Transverse colon (tissue), 4 donors: ENCODE data around the gene SH3RF1. TPM values are rescaled to one million over a fixed set of nuclear protein-coding genes. Genes with fewer than 3 reads are reported as not detected.

ENCODE experiments used
- DNase-seq: peaks from one replicate; pipeline ENCODE4 v3.0.0-alpha.2; 2019
- H3K27ac ChIP-seq, 4 donors: fragments of 200-600 bp; sonication (generic); 2 replicates each; pipeline ENCODE4 v1.5.1; 2016 to 2018; ENCODE audit warnings: inconsistent platforms in 4 of 4
- H3K27me3 ChIP-seq: fragments of 200-600 bp; sonication (generic); 2 replicates; pipeline ENCODE4 v1.5.1; 2017; ENCODE audit warnings: inconsistent platforms
- H3K36me3 ChIP-seq, 4 donors: fragments of 200-600 bp; sonication (generic); 2 replicates each; pipeline ENCODE4 v1.5.1; 2017 to 2019; ENCODE audit warnings: inconsistent platforms in 4 of 4
- H3K4me1 ChIP-seq, 4 donors: fragments of 200-600 bp; sonication (generic); 2 replicates each; pipeline ENCODE4 v1.5.1; 2017 to 2020; ENCODE audit warnings: inconsistent platforms in 4 of 4
- H3K4me3 ChIP-seq, 4 donors: fragments of 200-600 bp; sonication (generic); 1 replicate in 1 of 4; 2 replicates in 3 of 4; pipeline versions ENCODE4 v1.5.1 to v1.6.1; 2017 to 2019; ENCODE audit warnings: inconsistent platforms in 4 of 4
- H3K9me3 ChIP-seq, 2 donors: fragments of 200-600 bp; sonication (generic); 2 replicates each; pipeline ENCODE4 v1.5.1; 2017 to 2019; ENCODE audit warnings: inconsistent platforms in 2 of 2
- CTCF ChIP-seq, 5 experiments: fragments of 200-600 bp in 3 of 5; fragments of 450-650 bp in 2 of 5; sonication (generic) in 3 of 5; IDR thresholded peaks; 1 replicate in 2 of 5; 2 replicates in 3 of 5; pipeline ENCODE4 v1.5.1; 2016 to 2017; ENCODE audit warnings: antibody characterized with exemption in 5 of 5, inconsistent platforms in 3 of 5, mild to moderate bottlenecking in 2 of 5, moderate library complexity in 1 of 5
- EP300 ChIP-seq: sonication (generic); formaldehyde crosslinking; IDR thresholded peaks from one replicate; pipeline ENCODE4 v1.6.1; 2017; ENCODE audit warnings: antibody characterized with exemption, low read depth
- POLR2A ChIP-seq: fragments of 450-650 bp; IDR thresholded peaks from one replicate; pipeline ENCODE4 v1.6.1; 2016; ENCODE audit warnings: antibody characterized with exemption, mild to moderate bottlenecking, moderate library complexity
- POLR2AphosphoS5 ChIP-seq, 3 donors: sonication (generic); formaldehyde crosslinking; IDR thresholded peaks; one replicate each; pipeline ENCODE4 v1.6.1; 2016; ENCODE audit warnings: antibody characterized with exemption in 3 of 3
- WGBS, 2 donors: methylation state at CpG; one replicate each; pipeline ENCODE4 v1.1.5; 2018; ENCODE audit warnings: low coverage in 1 of 2; 5-methylcytosine and 5-hydroxymethylcytosine counted together
- in situ Hi-C, 4 donors: fragments of 200-750 bp; cut with MboI; loops; one replicate each; pipeline versions ENCODE4 v1.15.0 to v1.15.1; 2017; ENCODE audit warnings: low sequenced_read_pairs in 3 of 4, low pct_ligation_motif_present in 1 of 4, low pct_unique_long_range_greater_than_20kb in 1 of 4
- intact Hi-C: fragments of 100-400 bp; cut with DNase I; formaldehyde crosslinking; loops from one replicate; pipeline ENCODE4 v1.15.1; 2023; ENCODE audit warnings: low total_unique reads
- total RNA-seq, 4 donors: library from RNA; depleted of rRNA; stranded (reverse); fragments of >200 nt; gene quantifications; one replicate each; pipeline ENCODE4 v1.1.0, GENCODE V29; 2016

Gene SH3RF1
- total RNA-seq, 4 donors from 2014 or later, result 49.0 to 63.4 (median 54.3) TPM

GRCh38 chr4:169271692-169272007 lies 894 bp upstream of the SH3RF1 start:
- Histone ChIP-seq H3K4me3 (peak overlapping the region; percentile 73 to 96 (median 80)), H3K27me3 (no peaks in the 10 kb centered on the region), H3K4me1 (peaks cover 3 to 45% (median 21%) of the 10 kb centered on the region in 4 donors), H3K9me3 (no peaks in the 10 kb centered on the region), H3K36me3 (no peaks in the 10 kb centered on the region), H3K27ac (peak overlapping the region; percentile 90 to 97 (median 94))
- DNase-seq, result peak; percentile 22
- in situ Hi-C loops, result no loop called here
- 18% methylated on average over 11 of the region's 11 CpGs; no CpG with 5 or more reads in 1 of the 2 donors for WGBS, 2 donors
- no peak for TF ChIP-seq POLR2A
- no peak for TF ChIP-seq EP300
- TF ChIP-seq CTCF (IDR thresholded peaks at IDR 0.05), result no peak
- intact Hi-C loops, result loop anchor here (10.0 kb wide), 1 partner anchor 223 kb away; no protein-coding TSS in a partner anchor

- in situ Hi-C loops (no loop called here), intact Hi-C loops (loop anchor here (10.0 kb wide), 1 partner anchor 225 kb away; no protein-coding TSS in a partner anchor)
- no peaks in the 10 kb centered on the region for H3K36me3 ChIP-seq
- peak overlapping the region; percentile 90 to 97 (median 94) for H3K27ac ChIP-seq
- H3K4me1 ChIP-seq, result peaks cover 5 to 60% (median 26%) of the 10 kb centered on the region in 4 donors
- no peaks in the 10 kb centered on the region for H3K9me3 ChIP-seq
- peak in 2 of 3 donors; percentile 7 to 30 for TF ChIP-seq POLR2AphosphoS5 (IDR thresholded peaks at IDR 0.05)
- no peak for TF ChIP-seq EP300
- TF ChIP-seq CTCF (IDR thresholded peaks at IDR 0.05), result peak in 1 of 5 experiments; percentile 31
- 0 to 6% methylated on average over 7 to 62 of the region's 62 CpGs for WGBS, 2 donors
- peak; percentile 69 for DNase-seq
- no peaks in the 10 kb centered on the region for H3K27me3 ChIP-seq
- peak overlapping the region; percentile 73 to 96 (median 80) for H3K4me3 ChIP-seq
These were observed 593 bp downstream of the SH3RF1 start for GRCh38 chr4:169269916-169270809.

GRCh38 chr4:169268951-169269760 lies 1.6 kb downstream of the SH3RF1 start:
- TF ChIP-seq POLR2A (peak; percentile 65), EP300 (no peak), POLR2AphosphoS5 (IDR thresholded peaks at IDR 0.05) (peak in 2 of 3 donors; percentile 51 to 83)
- peak; percentile 31 for DNase-seq
- no peaks in the 10 kb centered on the region for H3K9me3 ChIP-seq
- no peaks in the 10 kb centered on the region for H3K36me3 ChIP-seq
- H3K4me1 ChIP-seq, result peaks cover 5 to 70% (median 29%) of the 10 kb centered on the region in 4 donors
- no peaks in the 10 kb centered on the region for H3K27me3 ChIP-seq
- H3K27ac ChIP-seq, result peak overlapping the region; percentile 90 to 97 (median 94)
- intact Hi-C loops, result no loop called here
- peak overlapping the region; percentile 73 to 96 (median 80) for H3K4me3 ChIP-seq
- 43 to 48% methylated on average over 4 to 13 of the region's 13 CpGs for WGBS, 2 donors
- in situ Hi-C loops, result no loop called here

- no peak for TF ChIP-seq POLR2A
- peak overlapping the region in 1 of 4 donors; percentile 16 for H3K4me3 ChIP-seq
- no peaks in the 10 kb centered on the region for H3K36me3 ChIP-seq
- H3K9me3 ChIP-seq, result no peaks in the 10 kb centered on the region
- no peaks in the 10 kb centered on the region for H3K27me3 ChIP-seq
- intact Hi-C loops (no loop called here), in situ Hi-C loops (no loop called here)
- peak overlapping the region in 2 of 4 donors; percentile 7 to 27 for H3K27ac ChIP-seq
- DNase-seq, result no peak
- H3K4me1 ChIP-seq, result peaks cover 5 to 85% (median 38%) of the 10 kb centered on the region in 4 donors
- WGBS, 2 donors, result 38 to 50% methylated on average over 1 of the region's 1 CpG
These were observed 3.7 kb downstream of the SH3RF1 start for GRCh38 chr4:169267070-169267469.
